ENCODE measurements around the gene NCOR2.

Gene NCOR2

GRCh38 chr12:124531906-124532305 lies 35.5 kb downstream of the NCOR2 start:
- H3K9ac ChIP-seq: no peak overlapping the region
- H4K20me1 ChIP-seq: peaks cover 100% of the 10 kb centered on the region
- peak overlapping the region; percentile 98 for H3K4me2 ChIP-seq
- H3K27me3 ChIP-seq: no peaks in the 10 kb centered on the region
- H3K27ac ChIP-seq: peak overlapping the region; percentile 44
- H3K4me1 ChIP-seq: peaks cover 75% of the 10 kb centered on the region
- no peak overlapping the region for H3K4me3 ChIP-seq
- H3K9me3 ChIP-seq: no peaks in the 10 kb centered on the region
- no peak for TF ChIP-seq Cebpa-rat (IDR thresholded peaks at IDR 0.05)
- H3K36me3 ChIP-seq: peaks cover 15% of the 10 kb centered on the region

GRCh38 chr12:124531281-124531745 lies 36.1 kb downstream of the NCOR2 start:
- no peak overlapping the region for H3K4me3 ChIP-seq
- H3K4me1 ChIP-seq: peaks cover 75% of the 10 kb centered on the region
- peaks cover 100% of the 10 kb centered on the region for H4K20me1 ChIP-seq
- H3K27me3 ChIP-seq: no peaks in the 10 kb centered on the region
- H3K9me3 ChIP-seq: no peaks in the 10 kb centered on the region
- H3K9ac ChIP-seq: peak overlapping the region; percentile 57; the same call in 1 of the 2 replicates
- peak overlapping the region; percentile 98 for H3K4me2 ChIP-seq
- TF ChIP-seq Cebpa-rat (IDR thresholded peaks at IDR 0.05): no peak
- H3K27ac ChIP-seq: peak overlapping the region; percentile 55
- H3K36me3 ChIP-seq: peaks cover 15% of the 10 kb centered on the region

- H3K9me3 ChIP-seq: no peaks in the 10 kb centered on the region
- H3K4me2 ChIP-seq: peak overlapping the region; percentile 98
- peak overlapping the region; percentile 55 for H3K27ac ChIP-seq
- peaks cover 100% of the 10 kb centered on the region for H4K20me1 ChIP-seq
- no peaks in the 10 kb centered on the region for H3K27me3 ChIP-seq
- no peak overlapping the region for H3K4me3 ChIP-seq
- no peak for TF ChIP-seq Cebpa-rat (IDR thresholded peaks at IDR 0.05)
- peak overlapping the region; percentile 57; the same call in 1 of the 2 replicates for H3K9ac ChIP-seq
- peaks cover 78% of the 10 kb centered on the region for H3K4me1 ChIP-seq
- peaks cover 15% of the 10 kb centered on the region for H3K36me3 ChIP-seq
These were observed 36.7 kb downstream of the NCOR2 start for GRCh38 chr12:124530637-124531263.

- H3K36me3 ChIP-seq: peaks cover 12% of the 10 kb centered on the region
- peaks cover 89% of the 10 kb centered on the region for H3K4me1 ChIP-seq
- H3K9me3 ChIP-seq: no peaks in the 10 kb centered on the region
- peak overlapping the region; percentile 98 for H3K4me2 ChIP-seq
- no peak overlapping the region for H3K9ac ChIP-seq
- H3K4me3 ChIP-seq: no peak overlapping the region
- no peak for TF ChIP-seq Cebpa-rat (IDR thresholded peaks at IDR 0.05)
- peaks cover 100% of the 10 kb centered on the region for H4K20me1 ChIP-seq
- no peaks in the 10 kb centered on the region for H3K27me3 ChIP-seq
- H3K27ac ChIP-seq: no peak overlapping the region
These were observed 37.7 kb downstream of the NCOR2 start for GRCh38 chr12:124529565-124530276.

- no peaks in the 10 kb centered on the region for H3K27me3 ChIP-seq
- peak overlapping the region; percentile 75 for H3K27ac ChIP-seq
- peaks cover 100% of the 10 kb centered on the region for H4K20me1 ChIP-seq
- H3K36me3 ChIP-seq: peaks cover 4% of the 10 kb centered on the region
- peaks cover 97% of the 10 kb centered on the region for H3K4me1 ChIP-seq
- peak overlapping the region; percentile 98 for H3K4me2 ChIP-seq
- no peak for TF ChIP-seq Cebpa-rat (IDR thresholded peaks at IDR 0.05)
- no peaks in the 10 kb centered on the region for H3K9me3 ChIP-seq
- H3K4me3 ChIP-seq: peak overlapping the region; percentile 44
- H3K9ac ChIP-seq: peak overlapping the region; percentile 70; the same call in 1 of the 2 replicates
These were observed 39.4 kb downstream of the NCOR2 start for GRCh38 chr12:124527861-124528561.

GRCh38 chr12:124525927-124526692 lies 41.3 kb downstream of the NCOR2 start:
- H3K4me3 ChIP-seq: no peak overlapping the region
- no peak for TF ChIP-seq Cebpa-rat (IDR thresholded peaks at IDR 0.05)

GRCh38 chr12:124525455-124525854 lies 42.0 kb downstream of the NCOR2 start:
- peaks cover 100% of the 10 kb centered on the region for H4K20me1 ChIP-seq
- peak overlapping the region; percentile 89 for H3K27ac ChIP-seq
- H3K9me3 ChIP-seq: no peaks in the 10 kb centered on the region
- peak overlapping the region; percentile 98 for H3K4me2 ChIP-seq
- H3K4me1 ChIP-seq: peaks cover 99% of the 10 kb centered on the region
- H3K27me3 ChIP-seq: no peaks in the 10 kb centered on the region
- no peak for TF ChIP-seq Cebpa-rat (IDR thresholded peaks at IDR 0.05)
- no peak overlapping the region for H3K4me3 ChIP-seq
- H3K36me3 ChIP-seq: peaks cover 4% of the 10 kb centered on the region; the same call in 1 of the 2 replicates
- no peak overlapping the region for H3K9ac ChIP-seq

More at GRCh38 chr12:124525927-124526692, 41.3 kb downstream of the NCOR2 start:
- Histone ChIP-seq H3K36me3 (peaks cover 4% of the 10 kb centered on the region), H3K27me3 (no peaks in the 10 kb centered on the region), H3K9me3 (no peaks in the 10 kb centered on the region), H3K4me1 (peaks cover 99% of the 10 kb centered on the region), H3K9ac (no peak overlapping the region; the same call in 1 of the 2 replicates), H4K20me1 (peaks cover 100% of the 10 kb centered on the region), H3K27ac (peak overlapping the region; percentile 89), H3K4me2 (peak overlapping the region; percentile 98)

GRCh38 chr12:124524231-124524925 lies 43.0 kb downstream of the NCOR2 start:
- Histone ChIP-seq H3K4me3 (no peak overlapping the region), H4K20me1 (peaks cover 100% of the 10 kb centered on the region), H3K27ac (peak overlapping the region; percentile 89), H3K27me3 (no peaks in the 10 kb centered on the region), H3K4me1 (peaks cover 100% of the 10 kb centered on the region), H3K36me3 (peaks cover under 1% of the 10 kb centered on the region; the same call in 1 of the 2 replicates), H3K9me3 (no peaks in the 10 kb centered on the region), H3K4me2 (peak overlapping the region; percentile 98), H3K9ac (no peak overlapping the region)
- TF ChIP-seq Cebpa-rat (IDR thresholded peaks at IDR 0.05): no peak
